Chondrocyte (in vitro differentiated cells): ENCODE measurements around the gene ACVR1. TPM values are rescaled to one million over a fixed set of nuclear protein-coding genes. Genes with fewer than 3 reads are reported as not detected.

Experiments
- DNase-seq: peaks from one replicate; pipeline ENCODE4 v3.0.0; 2021; ENCODE audit warnings: mixed read lengths, low spot score
- H3K27ac Mint-ChIP-seq: one replicate; pipeline ENCODE4 v1.8.0; 2021; ENCODE audit warnings: mild to moderate bottlenecking, moderate library complexity, mixed read lengths; ENCODE audit not compliant: unreplicated experiment
- H3K27me3 Mint-ChIP-seq: 2 replicates; pipeline ENCODE4 v1.8.0; 2021; ENCODE audit warnings: low read depth, mixed read lengths
- H3K36me3 Mint-ChIP-seq: 2 replicates; pipeline ENCODE4 v1.8.0; 2021; ENCODE audit warnings: low read depth, mixed read lengths
- H3K4me1 Mint-ChIP-seq: 2 replicates; pipeline ENCODE4 v1.8.0; 2021; ENCODE audit warnings: low read depth, mild to moderate bottlenecking, mixed read lengths
- H3K4me3 Mint-ChIP-seq: one replicate; pipeline ENCODE4 v1.8.0; 2021; ENCODE audit warnings: mild to moderate bottlenecking, moderate library complexity, mixed read lengths; ENCODE audit not compliant: unreplicated experiment
- H3K9me3 Mint-ChIP-seq: 2 replicates; pipeline ENCODE4 v1.8.0; 2021; ENCODE audit warnings: low read depth, mixed read lengths
- CTCF ChIP-seq: fragments of 200-600 bp; sonication (generic); IDR thresholded peaks from 2 replicates; pipeline ENCODE4 v1.5.0; 2021; ENCODE audit warnings: antibody characterized with exemption, mild to moderate bottlenecking, moderate library complexity
- total RNA-seq: library from RNA; stranded (reverse); gene quantifications from 3 replicates; pipeline ENCODE4 v1.2.1, GENCODE V29; 2021

The ACVR1 gene
- total RNA-seq, 1 donor from 2014 or later = 81.7 TPM

- no peak for TF ChIP-seq CTCF
- no peak for DNase-seq
- Mint-ChIP-seq H3K4me3 (no peak overlapping the region), H3K36me3 (peaks cover 12% of the 10 kb centered on the region), H3K27ac (no peak overlapping the region), H3K27me3 (no peaks in the 10 kb centered on the region), H3K9me3 (no peaks in the 10 kb centered on the region), H3K4me1 (peaks cover 44% of the 10 kb centered on the region)
Observed at GRCh38 chr2:157819761-157820160, 56.4 kb downstream of the ACVR1 start.

GRCh38 chr2:157818227-157818626, 57.9 kb downstream of the ACVR1 start:
- no peak for DNase-seq
- H3K27ac Mint-ChIP-seq = no peak overlapping the region

GRCh38 chr2:157815421-157815820, 60.7 kb downstream of the ACVR1 start:
- Mint-ChIP-seq H3K4me3 (no peak overlapping the region), H3K27me3 (no peaks in the 10 kb centered on the region), H3K36me3 (peaks cover 21% of the 10 kb centered on the region), H3K4me1 (peaks cover 19% of the 10 kb centered on the region), H3K9me3 (no peaks in the 10 kb centered on the region), H3K27ac (no peak overlapping the region)
- TF ChIP-seq CTCF = no peak
- no peak for DNase-seq

More at GRCh38 chr2:157818227-157818626, 57.9 kb downstream of the ACVR1 start:
- H3K36me3 Mint-ChIP-seq = peaks cover 14% of the 10 kb centered on the region
- no peaks in the 10 kb centered on the region for H3K27me3 Mint-ChIP-seq
- no peak for TF ChIP-seq CTCF
- H3K9me3 Mint-ChIP-seq = no peaks in the 10 kb centered on the region
- no peak overlapping the region for H3K4me3 Mint-ChIP-seq
- H3K4me1 Mint-ChIP-seq = peaks cover 35% of the 10 kb centered on the region

GRCh38 chr2:157813467-157813866, 62.7 kb downstream of the ACVR1 start:
- DNase-seq = no peak
- Mint-ChIP-seq H3K36me3 (peaks cover 21% of the 10 kb centered on the region), H3K27me3 (no peaks in the 10 kb centered on the region), H3K9me3 (no peaks in the 10 kb centered on the region), H3K4me1 (peaks cover 28% of the 10 kb centered on the region), H3K4me3 (no peak overlapping the region), H3K27ac (no peak overlapping the region)
- TF ChIP-seq CTCF = no peak

GRCh38 chr2:157810037-157810436, 66.1 kb downstream of the ACVR1 start:
- H3K4me1 Mint-ChIP-seq = peaks cover 23% of the 10 kb centered on the region
- TF ChIP-seq CTCF = no peak
- H3K4me3 Mint-ChIP-seq = no peak overlapping the region
- H3K27me3 Mint-ChIP-seq = no peaks in the 10 kb centered on the region
- no peak overlapping the region for H3K27ac Mint-ChIP-seq
- no peak for DNase-seq
- no peaks in the 10 kb centered on the region for H3K9me3 Mint-ChIP-seq
- peaks cover 14% of the 10 kb centered on the region for H3K36me3 Mint-ChIP-seq
